Measurements from ENCODE around the gene POLA1.

Gene POLA1

DNA sequence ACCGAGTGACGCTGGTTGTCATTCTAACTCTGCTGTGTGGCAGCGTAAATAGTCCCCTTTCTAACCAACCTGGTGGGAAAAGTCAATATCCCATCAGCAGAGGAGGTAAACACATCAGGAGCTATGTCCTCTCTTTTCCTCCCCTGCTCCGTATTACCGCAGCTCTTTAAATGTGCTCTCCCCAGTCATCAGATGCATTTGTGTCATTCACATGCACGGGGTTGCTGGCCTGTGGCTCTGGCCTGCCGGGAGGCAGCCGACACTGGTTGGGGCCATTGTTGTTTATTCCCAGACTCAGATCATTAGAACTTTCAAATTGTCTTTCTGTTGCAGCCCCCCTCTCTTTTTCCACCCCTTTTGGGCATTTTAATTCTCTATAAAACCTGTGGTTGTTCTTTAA is 300.2 kb downstream of the POLA1 start:
- WGBS, 2 donors (ENCODE audit: extremely low coverage in 2 of 2, insufficient read length in 2 of 2, insufficient replicate concordance in 1 of 2): no CpG with 5 or more reads among the region's 8 CpGs
- Histone ChIP-seq H4K91ac (ENCODE audit: low read depth, low read length, poor library complexity) (no peak overlapping the region), H2BK15ac (ENCODE audit: low read length) (no peak overlapping the region), H3K4ac (ENCODE audit: low read length) (no peak overlapping the region), H3K9me3 (replicated peaks in 1 of 2; ENCODE audit: control insufficient read depth in 2 of 2, insufficient read depth in 1 of 2, low read depth in 1 of 2, low read length in 2 of 2) (no peaks in the 10 kb centered on the region), H2AK5ac (ENCODE audit: low read depth, low read length) (no peak overlapping the region), H3K14ac (ENCODE audit: low read length) (no peak overlapping the region), H2AFZ (ENCODE audit: low read length) (peak overlapping the region; percentile 15), H3K27ac (replicated peaks; ENCODE audit: low read length) (no peak overlapping the region), H3K79me1 (ENCODE audit: low read depth, low read length) (no peaks in the 10 kb centered on the region), H3K27me3 (ENCODE audit: control insufficient read depth in 3 of 3, insufficient read depth in 3 of 3, low read depth in 1 of 3, low read length in 3 of 3) (no peaks in the 10 kb centered on the region), H4K8ac (ENCODE audit: low read depth, low read length) (no peak overlapping the region), H2BK120ac (ENCODE audit: low read depth, low read length) (no peak overlapping the region), H2BK12ac (ENCODE audit: low read length) (no peak overlapping the region), H3K9ac (ENCODE audit: low read depth, low read length, poor library complexity) (no peak overlapping the region), H3K4me3 (ENCODE audit: low read length in 2 of 2) (no peak overlapping the region), H3K4me1 (ENCODE audit: control insufficient read depth in 2 of 2, insufficient read depth in 1 of 2, low read depth in 1 of 2, low read length in 2 of 2) (peaks cover 3 to 16% of the 10 kb centered on the region in 2 donors), H3K23ac (ENCODE audit: low read depth, low read length, poor library complexity) (no peak overlapping the region), H3K18ac (ENCODE audit: low read length) (no peak overlapping the region), H3K36me3 (replicated peaks in 1 of 2; ENCODE audit: control insufficient read depth in 2 of 2, insufficient read depth in 2 of 2, low read length in 2 of 2) (peaks cover 0 to 8% of the 10 kb centered on the region in 2 donors), H3K4me2 (ENCODE audit: insufficient read depth, low read length, poor library complexity, severe bottlenecking) (no peak overlapping the region), H2BK5ac (ENCODE audit: low read length) (no peak overlapping the region)
- DNase-seq (ENCODE audit: low spot score): no peak

DNA sequence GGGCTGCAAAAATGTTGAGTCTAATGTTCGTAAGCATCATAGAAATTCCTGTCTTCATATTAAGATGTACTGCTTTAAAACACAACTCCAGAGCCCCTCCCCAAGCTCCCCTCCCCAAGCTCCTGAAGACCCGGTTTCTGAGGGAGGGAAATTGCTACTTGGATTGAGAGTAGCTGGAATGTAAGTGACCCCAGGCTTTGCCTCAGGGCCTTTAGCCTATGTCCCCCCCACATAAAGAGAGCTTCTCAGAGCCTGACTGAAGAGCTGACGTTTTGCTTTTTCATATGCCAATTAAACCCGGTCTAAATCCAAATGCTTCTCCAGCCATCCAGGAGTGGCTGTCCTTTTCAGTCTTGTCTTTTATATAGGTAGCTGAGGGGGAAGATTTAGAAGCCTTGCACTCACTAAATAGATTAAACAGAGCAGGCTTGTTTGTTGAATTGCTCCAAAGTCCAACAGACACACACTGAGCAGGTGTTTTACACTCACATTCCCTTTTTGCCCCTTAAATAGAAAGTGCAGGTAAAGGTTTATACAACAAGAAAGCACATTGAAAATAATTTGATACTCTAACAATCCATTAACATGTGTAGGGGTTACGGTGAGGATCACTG is 302.5 kb downstream of the POLA1 start:
- Histone ChIP-seq H3K4ac (ENCODE audit: low read length) (no peak overlapping the region), H3K4me1 (ENCODE audit: control insufficient read depth in 2 of 2, insufficient read depth in 1 of 2, low read depth in 1 of 2, low read length in 2 of 2) (peaks cover 3 to 21% of the 10 kb centered on the region in 2 donors), H3K18ac (ENCODE audit: low read length) (no peak overlapping the region), H2AK5ac (ENCODE audit: low read depth, low read length) (no peak overlapping the region), H3K36me3 (replicated peaks in 1 of 2; ENCODE audit: control insufficient read depth in 2 of 2, insufficient read depth in 2 of 2, low read length in 2 of 2) (peaks cover 0 to 10% of the 10 kb centered on the region in 2 donors), H2BK15ac (ENCODE audit: low read length) (no peak overlapping the region), H3K9me3 (replicated peaks in 1 of 2; ENCODE audit: control insufficient read depth in 2 of 2, insufficient read depth in 1 of 2, low read depth in 1 of 2, low read length in 2 of 2) (no peaks in the 10 kb centered on the region), H3K9ac (ENCODE audit: low read depth, low read length, poor library complexity) (no peak overlapping the region), H2BK5ac (ENCODE audit: low read length) (no peak overlapping the region), H4K91ac (ENCODE audit: low read depth, low read length, poor library complexity) (no peak overlapping the region), H2BK12ac (ENCODE audit: low read length) (no peak overlapping the region), H3K4me3 (ENCODE audit: low read length in 2 of 2) (no peak overlapping the region), H2BK120ac (ENCODE audit: low read depth, low read length) (no peak overlapping the region), H3K23ac (ENCODE audit: low read depth, low read length, poor library complexity) (no peak overlapping the region), H4K8ac (ENCODE audit: low read depth, low read length) (no peak overlapping the region), H3K14ac (ENCODE audit: low read length) (no peak overlapping the region), H2AFZ (ENCODE audit: low read length) (no peak overlapping the region), H3K27me3 (ENCODE audit: control insufficient read depth in 3 of 3, insufficient read depth in 3 of 3, low read depth in 1 of 3, low read length in 3 of 3) (peaks cover 0 to 5% (median 0%) of the 10 kb centered on the region in 3 experiments), H3K79me1 (ENCODE audit: low read depth, low read length) (no peaks in the 10 kb centered on the region), H3K27ac (replicated peaks; ENCODE audit: low read length) (peak overlapping the region; percentile 57), H3K4me2 (ENCODE audit: insufficient read depth, low read length, poor library complexity, severe bottlenecking) (no peak overlapping the region)
- no CpG with 5 or more reads among the region's 5 CpGs for WGBS, 2 donors (ENCODE audit: extremely low coverage in 2 of 2, insufficient read length in 2 of 2, insufficient replicate concordance in 1 of 2)
- DNase-seq (ENCODE audit: low spot score): no peak

DNA sequence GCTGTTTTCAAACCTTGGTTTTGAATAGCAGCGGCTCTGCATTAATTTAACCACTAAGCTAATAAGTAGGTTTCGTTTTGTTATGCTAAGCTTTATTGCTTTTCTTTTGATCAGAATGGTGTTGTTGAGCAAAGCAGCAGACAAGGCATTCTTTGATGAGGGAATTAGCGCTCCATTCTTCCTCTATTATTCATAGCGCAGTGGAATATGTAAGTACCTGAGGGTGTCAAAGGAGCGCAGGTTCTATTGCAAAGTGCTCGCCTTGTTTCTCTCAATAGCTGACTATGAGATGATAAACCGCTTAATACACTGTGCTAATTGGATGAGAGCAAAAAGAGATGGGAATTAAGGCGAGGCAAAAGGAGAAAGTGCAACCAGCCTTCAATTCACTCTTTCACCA is 305.8 kb downstream of the POLA1 start:
- no peak overlapping the region for H4K91ac ChIP-seq (ENCODE audit: low read depth, low read length, poor library complexity)
- no peak overlapping the region for H3K4me2 ChIP-seq (ENCODE audit: insufficient read depth, low read length, poor library complexity, severe bottlenecking)
- H3K18ac ChIP-seq (ENCODE audit: low read length): no peak overlapping the region
- H3K9ac ChIP-seq (ENCODE audit: low read depth, low read length, poor library complexity): no peak overlapping the region
- H3K14ac ChIP-seq (ENCODE audit: low read length): no peak overlapping the region
- no peak overlapping the region for H2BK15ac ChIP-seq (ENCODE audit: low read length)
- H4K8ac ChIP-seq (ENCODE audit: low read depth, low read length): no peak overlapping the region
- H3K9me3 ChIP-seq (replicated peaks in 1 of 2; ENCODE audit: control insufficient read depth in 2 of 2, insufficient read depth in 1 of 2, low read depth in 1 of 2, low read length in 2 of 2): no peaks in the 10 kb centered on the region
- H2BK12ac ChIP-seq (ENCODE audit: low read length): no peak overlapping the region
- peaks cover 5 to 24% (median 8%) of the 10 kb centered on the region in 3 experiments for H3K27me3 ChIP-seq (ENCODE audit: control insufficient read depth in 3 of 3, insufficient read depth in 3 of 3, low read depth in 1 of 3, low read length in 3 of 3)
- H3K23ac ChIP-seq (ENCODE audit: low read depth, low read length, poor library complexity): no peak overlapping the region
- no peak overlapping the region for H3K4ac ChIP-seq (ENCODE audit: low read length)
- no peak overlapping the region for H2AFZ ChIP-seq (ENCODE audit: low read length)
- H3K4me3 ChIP-seq (ENCODE audit: low read length in 2 of 2): no peak overlapping the region
- DNase-seq (ENCODE audit: low spot score): no peak
- WGBS, 2 donors (ENCODE audit: extremely low coverage in 2 of 2, insufficient read length in 2 of 2, insufficient replicate concordance in 1 of 2): no CpG with 5 or more reads among the region's 8 CpGs
- H3K4me1 ChIP-seq (ENCODE audit: control insufficient read depth in 2 of 2, insufficient read depth in 1 of 2, low read depth in 1 of 2, low read length in 2 of 2): peaks cover 0 to 14% of the 10 kb centered on the region in 2 donors
- peak overlapping the region; percentile 22 for H3K27ac ChIP-seq (replicated peaks; ENCODE audit: low read length)
- H2BK5ac ChIP-seq (ENCODE audit: low read length): no peak overlapping the region
- no peak overlapping the region for H2AK5ac ChIP-seq (ENCODE audit: low read depth, low read length)
- H3K79me1 ChIP-seq (ENCODE audit: low read depth, low read length): no peaks in the 10 kb centered on the region
- peaks cover 0 to 10% of the 10 kb centered on the region in 2 donors for H3K36me3 ChIP-seq (replicated peaks in 1 of 2; ENCODE audit: control insufficient read depth in 2 of 2, insufficient read depth in 2 of 2, low read length in 2 of 2)
- H2BK120ac ChIP-seq (ENCODE audit: low read depth, low read length): no peak overlapping the region

DNA sequence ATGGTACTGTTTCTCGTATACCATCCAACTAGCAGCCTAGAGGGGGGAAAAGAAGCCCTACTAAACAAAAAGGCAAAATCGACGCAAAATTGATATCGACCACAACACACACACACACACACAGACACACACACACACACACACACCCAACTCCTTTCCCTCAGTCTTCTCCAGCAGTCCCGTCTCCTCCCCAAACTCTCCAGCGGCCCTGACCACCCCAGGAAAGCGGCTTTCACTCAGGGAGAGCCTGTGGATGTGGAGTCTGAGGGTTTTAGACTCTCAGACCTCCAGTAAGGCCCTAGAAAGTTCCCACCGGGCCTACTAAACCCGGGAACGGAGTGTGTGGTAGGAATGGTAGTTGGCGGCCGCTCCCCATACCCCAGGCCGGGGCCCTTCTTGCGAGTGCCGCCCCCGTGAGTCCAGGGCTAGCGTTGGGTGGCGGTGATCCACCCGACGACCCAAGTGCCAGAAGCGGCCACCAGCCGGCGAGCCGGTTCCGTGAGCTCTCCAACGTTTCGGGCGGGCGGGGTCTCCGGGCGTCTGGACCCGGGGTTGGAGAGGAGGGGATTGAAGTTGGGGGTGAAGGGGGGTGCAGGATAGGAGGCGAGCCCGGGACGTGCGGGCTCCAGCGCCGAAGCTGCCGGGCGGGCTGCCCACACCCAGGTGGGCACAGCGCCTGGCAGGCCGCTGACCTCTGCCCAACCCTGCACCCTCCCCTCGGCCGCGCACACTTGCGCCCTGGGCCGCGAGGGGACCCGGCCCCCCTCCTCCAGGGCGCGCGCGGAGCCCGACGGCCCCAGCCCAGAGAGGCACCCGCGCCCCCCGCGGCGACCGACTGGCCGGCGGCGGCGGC is 308.3 kb downstream of the POLA1 start:
- Histone ChIP-seq H3K9ac (ENCODE audit: low read depth, low read length, poor library complexity) (no peak overlapping the region), H3K4me1 (ENCODE audit: control insufficient read depth in 2 of 2, insufficient read depth in 1 of 2, low read depth in 1 of 2, low read length in 2 of 2) (peaks cover 0 to 8% of the 10 kb centered on the region in 2 donors), H3K27me3 (ENCODE audit: control insufficient read depth in 3 of 3, insufficient read depth in 3 of 3, low read depth in 1 of 3, low read length in 3 of 3) (peaks cover 13 to 49% (median 30%) of the 10 kb centered on the region in 3 experiments), H2BK15ac (ENCODE audit: low read length) (no peak overlapping the region), H3K4ac (ENCODE audit: low read length) (no peak overlapping the region), H3K14ac (ENCODE audit: low read length) (no peak overlapping the region), H2AK5ac (ENCODE audit: low read depth, low read length) (no peak overlapping the region), H2AFZ (ENCODE audit: low read length) (no peak overlapping the region), H3K27ac (replicated peaks; ENCODE audit: low read length) (no peak overlapping the region), H2BK120ac (ENCODE audit: low read depth, low read length) (no peak overlapping the region), H3K18ac (ENCODE audit: low read length) (no peak overlapping the region), H3K23ac (ENCODE audit: low read depth, low read length, poor library complexity) (no peak overlapping the region), H2BK12ac (ENCODE audit: low read length) (peak overlapping the region; percentile 22), H3K4me2 (ENCODE audit: insufficient read depth, low read length, poor library complexity, severe bottlenecking) (peak overlapping the region; percentile 49), H3K36me3 (replicated peaks in 1 of 2; ENCODE audit: control insufficient read depth in 2 of 2, insufficient read depth in 2 of 2, low read length in 2 of 2) (peaks cover 0 to 3% of the 10 kb centered on the region in 2 donors), H3K79me1 (ENCODE audit: low read depth, low read length) (no peaks in the 10 kb centered on the region), H3K9me3 (replicated peaks in 1 of 2; ENCODE audit: control insufficient read depth in 2 of 2, insufficient read depth in 1 of 2, low read depth in 1 of 2, low read length in 2 of 2) (no peaks in the 10 kb centered on the region), H4K8ac (ENCODE audit: low read depth, low read length) (no peak overlapping the region), H4K91ac (ENCODE audit: low read depth, low read length, poor library complexity) (no peak overlapping the region), H3K4me3 (ENCODE audit: low read length in 2 of 2) (peak overlapping the region in 1 of 2 donors; percentile 60), H2BK5ac (ENCODE audit: low read length) (no peak overlapping the region)
- WGBS, 2 donors (ENCODE audit: extremely low coverage in 2 of 2, insufficient read length in 2 of 2, insufficient replicate concordance in 1 of 2): no CpG with 5 or more reads among the region's 65 CpGs
- DNase-seq (ENCODE audit: low spot score): no peak

Measured in neuronal stem cell (in vitro differentiated cells).